ENCODE results near the gene PLCB1. TPM values are rescaled to one million over a fixed set of nuclear protein-coding genes. Genes with fewer than 3 reads are reported as not detected.

PLCB1 gene
- total and polyA plus RNA-seq, 8 donors, result 8.8 to 27.7 (median 19.2) TPM

- ATAC-seq (peak; percentile 54), DNase-seq (no peak)
- intact Hi-C loops (cut with DNase I), result no loop called here
These were observed 800.4 kb downstream of the PLCB1 start for GRCh38 chr20:8932192-8933165.

GRCh38 chr20:8933381-8933807, 801.3 kb downstream of the PLCB1 start:
- intact Hi-C loops (cut with DNase I), result no loop called here
- ATAC-seq (no peak), DNase-seq (no peak)
- TF ChIP-seq CTCF (IDR thresholded peaks at IDR 0.05), result no peak
- Histone ChIP-seq H3K4me3 (no peak overlapping the region), H3K4me1 (no peaks in the 10 kb centered on the region), H3K27me3 (no peaks in the 10 kb centered on the region), H3K27ac (no peak overlapping the region), H3K9me3 (no peaks in the 10 kb centered on the region), H3K36me3 (no peaks in the 10 kb centered on the region)

More at GRCh38 chr20:8932192-8933165, 800.4 kb downstream of the PLCB1 start:
- Histone ChIP-seq H3K27ac (no peak overlapping the region), H3K9me3 (no peaks in the 10 kb centered on the region), H3K4me1 (no peaks in the 10 kb centered on the region), H3K36me3 (no peaks in the 10 kb centered on the region), H3K27me3 (no peaks in the 10 kb centered on the region), H3K4me3 (no peak overlapping the region)
- TF ChIP-seq CTCF (IDR thresholded peaks at IDR 0.05), result no peak

GRCh38 chr20:8934362-8934761, 802.3 kb downstream of the PLCB1 start:
- Histone ChIP-seq H3K4me1 (no peaks in the 10 kb centered on the region), H3K9me3 (no peaks in the 10 kb centered on the region), H3K36me3 (no peaks in the 10 kb centered on the region), H3K4me3 (no peak overlapping the region), H3K27me3 (no peaks in the 10 kb centered on the region), H3K27ac (no peak overlapping the region)
- DNase-seq (no peak), ATAC-seq (no peak)
- intact Hi-C loops (cut with DNase I), result no loop called here
- TF ChIP-seq CTCF (IDR thresholded peaks at IDR 0.05), result no peak

Other genes starting within 250 kb of the PLCB1 start
- gene HAO1, start 191.8 kb upstream of the PLCB1 start, total RNA-seq, result not detected
- gene HAO1, start 191.8 kb upstream of the PLCB1 start, polyA plus RNA-seq (ENCODE audit: insufficient read length in 6 of 6), result not detected
- gene TMX4, start 112.5 kb upstream of the PLCB1 start, total RNA-seq, result 10 to 100 TPM; 29.4 to 45.2 TPM
- gene TMX4, start 112.5 kb upstream of the PLCB1 start, polyA plus RNA-seq (ENCODE audit: insufficient read length in 6 of 6), result 10 to 100 TPM; 21.2 to 26.0 (median 25.2) TPM